Stimulated activated CD4-positive, alpha-beta T cell treated with anti-CD3 and anti-CD28 coated beads, Interleukin-1b, Interleukin-23, amount 100 ng/mL, for 24 hours (primary cell): Measurements from ENCODE around the gene ECI2.
"Not testable (repeated sequence)": the region's sequence is repeated elsewhere in the genome, so short reads cannot be mapped to it uniquely, and the experiment has no call there.

Experiments
- DNase-seq, 4 experiments: peaks; one replicate each; pipeline ENCODE4 v3.0.0-alpha.2; 2020; ENCODE audit warnings: low read depth in 4 of 4, low spot score in 1 of 4

ECI2 gene

DNA sequence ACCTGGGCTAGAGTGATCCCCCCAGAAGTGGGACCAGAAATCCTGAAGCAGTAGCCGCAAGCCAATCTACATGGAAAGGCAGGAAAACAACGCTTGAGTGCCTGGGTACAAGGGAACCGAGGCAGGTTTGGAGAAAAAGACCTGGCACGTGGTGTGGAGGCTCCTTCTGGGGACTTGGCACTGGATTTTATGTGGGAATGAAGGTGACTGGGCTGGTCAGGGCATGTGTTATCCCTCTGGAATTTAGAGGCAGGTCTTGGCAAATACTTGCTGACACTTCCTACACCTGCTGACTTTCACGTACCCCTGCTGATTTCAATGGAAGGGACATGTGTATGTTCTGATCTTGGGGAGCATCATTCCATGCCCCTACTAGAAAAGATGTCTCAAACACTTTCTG is 31.4 kb downstream of the ECI2 start:
- DNase-seq, result no peak

DNA sequence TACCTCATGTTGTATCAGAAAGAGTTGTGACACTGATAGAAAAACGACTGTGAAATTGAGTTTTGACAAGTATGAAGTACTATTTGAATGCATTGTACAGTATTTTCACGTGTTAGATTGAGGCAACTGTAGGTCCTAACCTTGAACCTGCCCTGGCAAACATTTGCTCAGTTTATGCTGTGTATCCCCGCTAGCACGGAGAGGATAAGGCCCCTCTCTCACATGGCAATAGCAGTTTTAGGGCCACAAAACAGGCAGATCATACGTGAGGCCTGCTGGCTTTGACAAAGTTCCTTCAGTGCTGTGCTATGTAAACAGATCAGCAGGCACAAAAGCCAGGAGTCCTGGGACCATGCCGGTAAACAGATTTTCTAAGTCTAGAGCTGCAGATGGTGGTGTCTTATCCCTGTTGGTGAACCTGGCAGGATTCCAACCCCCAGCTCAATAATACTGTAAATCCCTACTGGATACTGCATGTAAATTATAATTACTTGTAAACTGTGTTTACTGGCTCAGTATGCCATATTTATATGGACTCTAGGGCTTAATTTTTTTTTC is 32.6 kb downstream of the ECI2 start:
- DNase-seq, result no peak

DNA sequence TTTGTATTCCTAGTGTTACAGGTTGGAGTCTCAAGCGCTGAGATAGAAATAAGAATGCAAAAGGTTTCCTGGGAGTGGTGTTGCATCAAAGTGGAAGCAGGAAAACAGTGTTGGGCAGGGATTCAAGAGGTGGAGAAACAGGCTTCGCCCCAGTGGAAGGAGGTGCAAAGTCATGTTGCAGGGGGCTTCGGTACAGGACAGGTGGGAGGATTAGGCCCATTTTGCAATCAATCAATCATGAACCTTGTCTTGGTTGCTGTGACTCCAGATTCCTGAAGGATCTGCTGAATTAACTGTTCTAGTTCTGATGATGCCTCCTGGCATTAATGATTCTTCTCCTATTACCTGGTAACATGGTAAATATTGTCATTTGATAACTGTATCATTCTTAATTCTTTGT is 34.1 kb downstream of the ECI2 start:
- DNase-seq, result no peak

DNA sequence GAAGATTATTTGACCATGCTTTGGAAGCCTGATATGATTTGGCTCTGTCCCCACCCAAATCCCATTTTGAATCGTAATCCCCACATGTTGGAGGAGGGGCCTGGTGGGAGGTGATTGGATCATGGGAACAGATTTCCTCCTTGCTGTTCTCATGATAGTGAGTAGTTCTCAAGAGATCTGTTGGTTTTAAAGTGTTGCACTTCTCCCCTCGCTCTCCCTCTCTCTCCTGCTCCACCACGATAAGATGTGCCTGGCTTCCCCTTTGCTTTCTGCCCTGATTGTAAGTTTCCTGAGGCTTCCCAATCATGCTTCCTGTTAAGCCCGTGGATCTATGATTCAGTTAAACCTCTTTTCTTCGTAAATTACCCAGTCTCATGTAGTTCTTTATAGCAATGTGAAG is 34.7 kb downstream of the ECI2 start:
- DNase-seq, result no peak

DNA sequence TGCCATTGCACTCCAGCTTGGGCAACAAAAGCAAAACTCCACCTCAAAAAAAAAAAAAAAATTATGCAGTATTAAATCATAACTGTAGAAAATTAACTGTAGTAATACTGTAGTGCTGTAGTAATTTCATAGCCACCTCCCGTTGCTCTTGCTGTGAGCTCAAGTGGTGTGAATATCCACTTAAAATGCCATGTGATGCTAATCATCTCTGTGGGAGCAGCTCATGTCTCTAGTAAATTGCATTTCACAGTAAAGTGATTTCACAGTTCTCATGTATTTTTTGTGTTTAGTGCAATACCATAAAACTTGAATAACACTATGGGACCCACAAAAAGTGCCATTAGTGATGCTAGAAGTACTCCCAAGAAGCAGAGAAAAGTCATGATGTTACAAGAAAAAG is 42.1 kb downstream of the ECI2 start:
- DNase-seq, result no peak

DNA sequence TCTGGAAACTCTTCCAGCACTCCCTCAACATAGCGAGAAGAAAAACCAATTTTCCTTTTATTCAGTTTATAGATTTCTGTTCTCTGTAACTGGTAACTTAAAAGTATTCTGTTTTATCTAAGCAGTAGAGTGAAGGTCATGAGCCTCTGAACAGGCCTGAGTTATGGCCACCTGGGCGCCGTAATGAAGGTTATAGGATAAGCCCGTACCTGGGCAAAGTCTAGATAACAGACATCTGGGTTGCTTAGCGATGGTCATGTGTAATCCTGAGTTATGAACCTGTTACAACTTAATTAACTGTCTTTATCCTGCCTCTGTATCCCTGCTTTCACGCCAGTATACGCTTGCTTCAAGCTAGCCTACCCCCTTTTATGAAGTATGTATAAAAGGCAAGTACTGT is 43.4 kb downstream of the ECI2 start:
- DNase-seq, result no peak

DNA sequence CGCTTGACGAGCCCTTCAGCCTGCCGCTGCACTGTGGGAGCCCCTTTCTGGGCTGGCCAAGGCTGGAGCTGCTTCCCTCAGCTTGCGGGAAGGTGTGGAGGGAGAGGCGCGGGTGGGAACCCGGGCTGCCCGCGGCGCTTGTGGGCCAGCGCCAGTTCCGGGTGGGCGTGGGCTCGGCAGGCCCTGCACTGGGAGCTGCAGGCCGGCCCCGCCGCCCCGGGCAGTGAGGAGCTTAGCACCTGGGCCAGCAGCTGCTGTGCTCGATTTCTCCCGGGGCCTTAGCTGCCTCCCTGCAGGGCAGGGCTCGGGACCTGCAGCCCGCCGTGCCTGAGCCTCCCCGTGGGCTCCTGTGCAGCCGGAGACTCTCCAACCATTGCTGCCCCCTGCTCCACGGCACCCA is 45.3 kb downstream of the ECI2 start:
- not testable (repeated sequence) for DNase-seq

DNA sequence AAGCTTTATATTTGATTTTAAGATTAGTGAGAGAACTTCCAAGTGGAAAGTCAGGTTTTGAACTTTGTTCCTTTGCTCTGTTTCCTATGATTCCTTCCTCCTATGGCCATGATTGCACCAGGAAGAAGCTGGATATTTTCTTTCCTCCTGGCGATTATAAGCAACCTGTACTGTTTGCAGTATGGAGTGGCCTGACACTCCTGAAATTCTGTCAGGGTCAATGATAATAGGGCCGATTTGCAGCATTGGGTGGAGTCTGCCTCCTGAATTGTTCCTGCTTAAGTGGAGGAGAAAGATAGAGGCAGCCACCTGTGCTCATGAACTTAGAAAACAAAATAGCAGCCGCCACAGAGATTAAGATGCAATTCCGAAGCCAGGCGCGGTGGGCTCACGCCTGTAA is 46.7 kb downstream of the ECI2 start:
- no peak for DNase-seq

DNA sequence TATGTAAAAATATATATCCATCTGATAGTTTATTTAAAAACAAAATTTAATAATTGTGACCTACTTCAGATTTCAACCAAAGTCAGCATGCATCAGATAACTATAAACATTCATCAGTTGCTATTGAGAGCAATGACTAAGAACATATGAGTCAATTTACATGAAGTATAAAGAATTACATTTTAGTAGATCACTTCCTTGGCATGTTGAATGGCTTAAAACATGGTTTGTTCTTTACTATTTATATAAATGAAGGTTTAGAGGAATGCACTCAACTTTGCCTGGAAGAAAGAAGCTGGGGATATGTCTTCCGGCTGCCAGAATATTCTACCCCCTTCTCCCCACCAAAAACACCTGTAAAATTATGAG is 50.1 kb downstream of the ECI2 start:
- DNase-seq, result no peak

DNA sequence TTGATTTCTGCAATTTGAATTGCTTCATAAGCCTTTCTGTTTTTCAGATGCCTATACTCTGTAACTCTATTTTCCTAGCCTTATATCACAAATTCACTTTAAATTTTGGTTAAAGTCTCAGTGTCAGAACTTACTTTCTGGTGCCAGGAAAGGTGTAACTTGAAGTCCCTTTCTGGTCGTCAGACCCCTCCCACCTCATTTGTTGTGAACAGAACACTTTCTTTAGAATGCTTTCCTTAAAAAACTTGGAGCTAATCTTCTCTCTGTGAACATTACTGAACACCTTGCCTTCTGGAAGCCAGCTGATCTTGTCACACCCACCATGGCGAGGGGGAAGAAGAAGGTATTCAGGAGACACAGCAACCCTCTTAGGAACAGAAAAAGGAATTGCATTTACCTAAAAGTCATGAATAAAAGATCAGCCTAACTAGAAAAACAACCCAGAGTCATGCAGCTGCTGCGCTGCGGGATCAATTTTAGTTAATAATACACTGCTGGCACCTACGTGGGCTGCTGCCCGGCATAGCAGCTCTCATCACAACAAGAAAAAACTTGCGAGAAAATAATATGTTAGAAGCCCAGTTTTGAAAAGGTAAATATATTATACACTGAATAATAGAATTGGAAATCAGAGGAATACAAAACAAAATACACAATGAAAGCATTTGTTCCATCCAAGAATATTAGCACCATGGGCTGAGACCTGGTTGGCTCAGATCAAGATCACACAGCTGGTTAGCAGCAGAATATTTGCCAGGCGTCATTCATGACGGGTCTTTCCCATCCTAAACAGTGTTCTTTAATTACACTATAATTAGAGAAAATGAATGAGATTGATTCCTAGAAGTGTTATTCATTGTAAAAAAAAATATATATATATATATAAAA is 50.7 kb downstream of the ECI2 start:
- DNase-seq, result no peak

DNA sequence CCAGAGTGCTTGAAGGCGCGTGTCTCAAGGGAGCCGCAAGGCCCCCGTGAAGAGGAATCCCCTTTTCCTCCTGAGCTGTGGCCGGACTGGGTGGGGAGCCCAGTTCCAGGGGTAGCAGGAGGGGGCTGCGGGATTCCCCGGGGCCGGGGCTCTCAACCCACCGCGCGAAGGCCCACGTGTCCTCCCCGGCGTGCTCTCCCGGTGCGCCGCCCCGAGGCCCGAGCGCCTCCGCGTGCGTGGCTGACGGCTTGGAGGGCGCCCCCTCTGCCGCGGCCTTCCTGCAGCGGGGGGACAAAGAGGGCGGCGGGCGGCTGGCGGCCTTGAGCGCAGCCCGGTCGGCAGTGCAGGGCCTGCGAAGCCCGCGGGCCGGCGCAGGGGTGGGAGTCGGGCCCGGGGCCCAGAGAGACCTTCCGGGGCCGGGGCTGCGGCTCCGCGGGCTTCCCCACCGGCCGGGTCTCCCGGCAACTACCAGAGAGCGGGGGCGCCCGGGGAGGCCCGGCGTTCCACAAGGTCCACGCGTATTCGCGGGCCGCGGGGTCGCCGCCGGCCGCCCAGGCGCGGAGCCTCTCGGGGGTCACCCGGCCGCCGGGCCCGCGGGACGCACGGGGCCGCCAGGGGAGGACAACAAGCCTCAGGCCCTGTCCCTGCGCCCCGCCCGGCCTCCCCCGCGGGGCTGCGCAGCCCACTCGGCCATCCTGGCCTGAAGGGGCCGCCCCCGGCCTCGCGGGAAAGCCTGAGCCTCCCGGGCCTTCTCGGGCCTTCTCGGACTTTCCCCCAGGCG is 56.5 kb downstream of the ECI2 start, which contains the start of gene FAM217A:
Gene FAM217A, minus strand, starts transcription at position 447 of the 781 bp plus-strand sequence. CDS start 1,723 bp downstream, outside the sequence.
- no peak for DNase-seq

DNA sequence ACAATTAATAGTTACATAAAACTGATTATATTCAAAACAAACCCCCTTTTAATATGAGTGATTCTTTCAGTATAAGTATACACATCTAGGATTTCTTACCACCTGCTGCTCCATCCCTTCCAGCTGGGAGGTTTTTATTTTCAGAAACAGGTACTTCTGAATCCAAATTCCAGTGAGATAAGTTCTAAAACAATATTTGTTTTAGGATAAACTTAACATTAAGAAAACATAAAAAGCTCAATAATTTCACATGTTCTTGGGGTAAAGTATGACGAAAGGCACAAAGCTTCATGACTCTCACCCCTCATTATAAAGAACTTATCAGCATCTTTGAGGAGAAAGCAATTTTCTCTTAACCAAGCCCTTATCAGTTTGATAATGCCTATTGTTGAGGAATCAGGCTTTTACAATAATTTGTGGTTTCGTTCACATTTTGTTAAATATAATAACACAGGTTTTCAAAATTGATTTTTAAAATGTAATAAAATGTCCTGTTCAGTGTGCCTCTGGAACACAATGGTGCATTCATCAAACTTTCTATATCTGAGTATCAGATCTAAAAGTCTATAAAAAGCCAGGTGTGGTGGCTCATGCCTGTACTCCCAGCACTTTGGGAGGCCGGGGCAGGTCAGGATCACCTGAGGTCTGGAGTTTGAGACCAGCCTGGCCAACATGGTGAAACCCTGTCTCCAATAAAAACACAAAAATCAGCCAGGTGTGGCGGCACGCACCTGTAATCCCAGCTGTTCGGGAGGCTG is 60.7 kb downstream of the ECI2 start:
- DNase-seq, result no peak

DNA sequence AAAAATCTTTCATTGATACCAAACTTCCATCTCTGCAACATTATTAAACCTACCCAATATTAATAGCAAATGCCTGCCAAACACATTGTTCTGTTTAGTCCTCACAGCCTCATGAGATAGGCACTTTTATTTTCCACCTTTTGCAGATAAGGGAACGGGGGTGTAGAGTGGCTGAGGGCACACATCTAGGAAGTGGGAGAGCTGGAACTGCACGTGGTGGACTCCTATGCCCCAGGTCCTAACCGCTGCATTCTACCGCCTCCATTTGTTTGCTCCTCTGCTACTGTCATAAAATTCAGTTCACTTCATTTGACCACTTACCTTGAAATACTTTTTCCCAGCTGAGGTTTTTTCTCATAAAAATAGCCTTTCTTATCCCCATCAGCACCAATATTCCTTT is 64.0 kb downstream of the ECI2 start:
- DNase-seq, result no peak

DNA sequence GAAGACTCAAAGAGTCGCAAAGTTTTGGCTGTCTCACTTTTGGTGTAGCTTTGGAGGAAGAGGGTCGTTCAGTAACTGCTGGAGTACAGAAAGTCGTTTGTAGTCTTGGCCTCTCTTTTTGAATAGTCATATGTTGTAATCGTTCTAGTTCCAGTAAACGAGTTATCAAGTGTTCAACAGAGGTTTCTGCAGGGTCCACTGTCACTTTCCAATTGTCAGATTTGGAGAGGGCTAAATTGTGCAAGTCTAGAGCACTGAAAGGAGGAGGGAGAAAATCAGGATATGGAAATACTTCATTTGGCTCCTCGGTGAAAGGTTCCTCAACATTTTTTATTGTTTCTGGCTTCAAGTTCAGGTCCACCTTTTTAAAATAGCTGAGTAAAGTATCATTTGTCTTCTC is 66.2 kb downstream of the ECI2 start:
- DNase-seq, result no peak

DNA sequence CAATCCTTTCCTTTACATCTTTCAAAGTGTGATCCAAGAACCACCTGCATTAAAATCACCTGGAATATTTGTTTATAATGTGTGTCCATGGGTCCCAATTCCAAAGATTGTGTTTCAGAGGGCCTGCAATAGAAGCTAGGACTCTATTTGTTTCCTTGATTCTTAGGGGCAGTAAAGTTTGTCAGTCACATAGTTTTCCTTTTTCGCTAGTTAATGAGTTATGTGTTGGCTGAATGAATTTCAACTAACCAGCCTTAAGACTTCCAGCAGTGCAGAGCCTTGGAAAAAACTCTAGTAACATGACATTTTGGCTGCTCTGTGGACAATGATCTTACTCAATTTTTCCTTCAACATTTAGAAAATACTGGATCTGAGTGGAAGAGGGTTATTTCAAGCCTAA is 67.7 kb downstream of the ECI2 start:
- no peak for DNase-seq

DNA sequence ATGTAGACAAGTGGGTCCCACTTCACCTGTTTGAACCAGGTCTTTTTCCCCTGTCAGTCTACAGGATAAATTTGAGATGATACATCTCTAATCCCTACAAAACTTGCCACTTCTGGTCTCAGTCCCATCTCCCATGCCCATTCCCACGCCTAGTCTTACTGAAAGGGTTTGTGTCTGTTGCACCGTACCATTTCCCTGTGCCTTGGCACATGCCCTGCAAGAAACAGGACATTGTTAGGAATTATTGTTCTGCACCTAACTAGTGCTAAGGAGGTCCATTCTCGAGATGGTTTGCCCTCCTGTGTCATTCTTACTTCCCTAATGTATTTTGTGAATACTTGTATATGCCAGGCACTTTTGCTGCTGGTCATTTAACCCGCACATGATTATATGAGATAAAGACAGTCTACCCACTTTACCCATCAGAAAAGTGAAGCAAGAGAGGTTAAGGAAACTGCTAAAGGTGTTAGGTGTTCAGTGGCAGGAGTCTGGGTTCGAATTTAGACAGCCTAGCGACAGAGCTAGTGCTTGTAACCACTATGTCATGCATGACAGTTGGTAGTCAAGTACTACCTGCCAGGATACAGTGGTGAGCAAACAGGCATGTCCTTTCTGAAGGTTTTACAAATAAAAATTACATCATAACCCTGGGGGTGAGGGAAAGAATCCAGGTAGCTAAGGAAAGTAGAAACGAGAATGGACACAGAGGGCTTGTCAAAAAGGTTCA is 69.2 kb downstream of the ECI2 start:
- no peak for DNase-seq
